CD4-positive, alpha-beta T cell treated with Interleukin-21 for 1 hour (primary cell): ENCODE results near the gene LPP.
"Not testable (repeated sequence)": the region's sequence is repeated elsewhere in the genome, so short reads cannot be mapped to it uniquely, and the experiment has no call there.

Experiments used
- DNase-seq: peaks from one replicate; pipeline ENCODE4 v3.0.0-alpha.2; 2020

LPP gene

DNA sequence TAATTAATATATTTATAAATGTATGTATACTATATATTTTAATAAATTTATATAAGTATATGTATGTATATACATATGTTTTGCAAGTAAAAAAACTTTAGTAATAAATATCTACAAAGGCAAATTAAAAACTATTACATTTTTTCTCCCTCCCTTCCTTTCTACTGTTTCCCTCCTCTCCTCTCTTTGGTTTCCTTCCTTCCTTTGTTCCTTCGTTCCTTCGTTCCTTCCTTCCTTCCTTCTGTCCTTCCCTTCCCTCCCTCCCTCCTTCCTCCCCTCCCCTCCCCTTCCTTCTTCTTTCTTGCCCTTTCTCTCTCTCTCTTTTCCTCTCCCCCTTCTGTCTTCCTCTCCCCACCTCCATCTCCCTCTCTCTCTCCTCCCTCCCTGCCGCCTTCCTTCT lies 423.6 kb downstream of the LPP start:
- no peak for DNase-seq

DNA sequence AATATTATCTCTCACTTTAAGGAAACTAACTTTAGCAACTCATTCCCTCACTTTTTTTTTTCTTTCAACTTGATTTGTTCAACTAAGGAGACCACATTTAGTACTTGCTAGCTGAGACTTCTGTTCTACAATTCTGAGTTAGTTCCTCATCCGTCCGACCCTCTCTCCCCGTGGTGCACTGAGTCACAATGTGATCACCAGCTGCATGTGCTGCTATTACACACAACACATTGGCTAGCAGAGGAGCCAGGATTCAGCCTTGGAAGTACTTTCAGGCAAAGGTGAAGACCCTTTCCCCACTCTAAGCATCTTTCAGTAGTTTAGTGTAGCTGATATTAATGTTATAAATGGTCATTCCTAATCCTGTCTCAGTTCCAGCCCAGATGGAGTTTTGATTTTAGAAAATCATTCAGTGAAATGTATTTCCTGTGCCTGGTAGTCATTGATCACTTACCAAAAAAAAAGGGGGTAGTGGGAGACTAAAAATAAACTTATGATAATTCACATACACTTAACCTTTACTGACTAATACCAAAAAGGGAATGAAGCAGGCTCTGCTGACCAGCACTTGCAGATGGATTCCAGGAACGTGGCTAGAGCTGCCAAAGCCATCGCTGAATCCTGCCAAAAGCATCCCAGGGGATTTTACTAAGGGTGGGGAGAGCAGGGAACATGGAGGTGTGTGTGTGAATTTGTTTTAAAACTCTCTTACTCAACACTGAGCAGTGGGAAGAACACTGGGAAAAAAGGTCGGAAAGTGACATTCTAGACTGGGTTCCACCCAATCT lies 424.8 kb downstream of the LPP start:
- DNase-seq = no peak

DNA sequence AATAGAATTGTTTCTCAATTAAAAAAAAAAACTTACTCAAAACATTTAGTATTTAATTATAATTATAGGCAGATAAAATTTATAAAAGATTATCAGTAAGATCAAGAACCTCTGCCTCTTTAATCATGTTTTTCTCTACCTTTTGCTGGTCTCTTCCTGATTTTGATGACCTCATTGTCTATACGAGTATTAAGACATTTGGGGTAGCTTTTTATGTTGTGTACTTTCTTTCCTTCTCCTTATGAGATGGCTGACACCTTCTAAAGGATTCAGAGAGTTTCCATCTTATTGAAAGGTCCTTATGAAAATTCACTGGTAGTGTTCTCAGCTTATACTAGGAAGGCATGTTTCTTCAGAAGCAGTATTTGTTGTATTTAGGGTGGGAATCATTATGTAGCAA lies 426.3 kb downstream of the LPP start:
- DNase-seq = no peak

DNA sequence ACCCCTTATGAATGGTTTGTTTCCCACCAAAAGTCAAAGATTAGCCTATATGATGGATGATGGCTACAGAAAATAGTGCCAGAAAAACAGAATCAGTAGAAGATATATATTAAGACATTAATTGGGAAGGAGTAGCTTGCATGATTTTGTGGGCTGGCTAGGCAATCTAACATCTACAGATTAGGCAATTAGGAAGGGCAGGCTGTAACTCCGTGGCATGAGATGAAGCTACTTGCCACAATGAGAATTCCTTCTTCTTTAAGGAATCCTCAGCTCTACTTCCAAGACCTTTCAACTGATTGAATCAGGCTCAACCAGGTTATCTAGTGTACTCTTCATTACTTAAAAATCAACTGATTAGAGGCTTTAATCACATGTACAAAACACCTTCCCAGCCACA lies 426.7 kb downstream of the LPP start:
- DNase-seq = no peak

DNA sequence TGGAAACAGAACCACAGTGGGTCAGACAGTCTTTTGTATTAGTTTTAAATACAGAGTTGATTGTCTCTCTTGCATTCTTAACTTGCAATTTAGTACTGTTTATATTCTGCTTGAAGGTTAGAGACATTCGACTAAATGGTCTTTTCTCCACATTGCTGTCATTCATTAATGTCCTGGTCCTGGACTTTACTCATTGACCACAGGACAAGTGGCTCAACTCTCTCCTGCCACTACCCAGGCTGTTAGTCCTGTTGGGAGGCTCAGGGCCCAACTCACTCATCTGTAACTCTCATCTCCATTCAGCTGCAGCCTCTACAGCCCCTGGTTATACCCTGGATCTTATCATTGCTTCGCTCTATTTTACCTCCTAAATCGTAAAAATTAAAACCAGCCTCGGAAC lies 427.4 kb downstream of the LPP start:
- DNase-seq = no peak

DNA sequence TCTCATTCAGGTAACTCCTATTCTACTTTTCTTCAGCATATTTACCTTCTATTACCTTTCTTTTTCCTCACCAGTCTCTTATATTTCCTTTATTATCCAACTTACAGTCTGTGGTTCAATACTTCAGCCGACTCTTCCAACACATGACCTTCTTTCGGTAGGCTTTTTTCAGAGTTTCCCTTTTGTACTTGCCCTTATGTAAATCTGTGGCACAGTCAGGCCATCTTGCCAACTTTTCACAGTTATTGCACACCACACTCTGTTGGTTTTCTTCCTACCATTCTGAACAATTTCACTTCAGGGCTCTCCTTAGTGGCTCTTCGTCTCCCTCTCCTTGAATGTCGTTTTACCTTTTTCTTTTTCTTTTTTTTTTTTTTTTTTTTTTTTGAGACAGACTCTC lies 427.8 kb downstream of the LPP start:
- DNase-seq = no peak

DNA sequence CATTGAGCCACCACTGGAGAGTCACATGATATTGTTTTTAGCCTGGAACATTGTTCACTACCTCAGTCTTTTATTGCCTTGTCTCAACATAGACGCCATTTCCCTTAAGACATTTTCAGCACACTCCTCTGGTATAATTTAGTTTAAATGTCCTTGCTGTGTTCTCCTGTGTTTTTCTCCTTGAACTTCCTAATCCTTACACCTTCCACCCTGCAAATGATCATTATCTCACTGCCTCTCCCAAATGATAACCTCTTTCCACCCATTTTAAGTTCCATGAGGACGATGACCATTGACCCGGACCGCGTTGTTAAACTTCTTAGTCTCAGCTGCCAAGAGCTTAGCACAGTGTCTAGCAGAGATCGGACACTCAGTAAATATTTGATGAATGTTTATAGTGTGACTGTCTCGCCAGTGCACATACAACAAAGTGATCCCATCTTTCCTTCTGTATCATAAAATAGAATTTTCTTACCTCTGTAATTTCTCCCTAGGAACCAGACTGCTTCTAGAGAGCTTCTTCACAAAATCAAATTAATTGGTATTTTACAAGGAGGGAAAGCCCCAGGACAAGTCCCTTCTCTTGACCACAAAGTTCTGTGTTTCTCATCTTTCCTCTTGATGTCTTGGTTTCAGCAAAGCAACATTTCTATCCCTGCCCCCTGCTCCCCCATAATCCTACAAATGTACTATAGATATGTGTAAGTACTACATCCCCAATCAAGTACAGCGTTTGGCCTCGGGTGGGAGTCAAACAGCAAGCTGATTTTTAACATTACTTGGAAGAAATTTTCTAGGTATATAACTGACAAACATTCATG lies 429.6 kb downstream of the LPP start:
- no peak for DNase-seq

DNA sequence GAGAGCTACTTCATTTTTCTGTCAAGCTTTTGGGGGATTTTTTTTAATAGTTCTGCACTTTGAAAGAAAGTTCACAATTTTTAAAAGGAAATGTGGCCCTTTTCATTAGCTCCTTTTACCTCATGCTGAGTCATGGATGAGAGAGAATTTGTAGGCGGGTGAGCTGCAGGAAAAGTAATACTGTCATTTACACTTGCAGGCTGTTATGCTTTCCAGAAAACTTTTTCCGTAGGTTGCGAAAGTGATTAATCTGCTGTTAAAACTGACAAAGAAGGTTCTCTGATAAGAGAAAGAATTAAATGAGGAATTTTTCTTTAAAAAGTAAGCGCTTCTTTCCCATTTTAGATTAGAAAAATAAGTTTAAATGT lies 430.2 kb downstream of the LPP start:
- no peak for DNase-seq

DNA sequence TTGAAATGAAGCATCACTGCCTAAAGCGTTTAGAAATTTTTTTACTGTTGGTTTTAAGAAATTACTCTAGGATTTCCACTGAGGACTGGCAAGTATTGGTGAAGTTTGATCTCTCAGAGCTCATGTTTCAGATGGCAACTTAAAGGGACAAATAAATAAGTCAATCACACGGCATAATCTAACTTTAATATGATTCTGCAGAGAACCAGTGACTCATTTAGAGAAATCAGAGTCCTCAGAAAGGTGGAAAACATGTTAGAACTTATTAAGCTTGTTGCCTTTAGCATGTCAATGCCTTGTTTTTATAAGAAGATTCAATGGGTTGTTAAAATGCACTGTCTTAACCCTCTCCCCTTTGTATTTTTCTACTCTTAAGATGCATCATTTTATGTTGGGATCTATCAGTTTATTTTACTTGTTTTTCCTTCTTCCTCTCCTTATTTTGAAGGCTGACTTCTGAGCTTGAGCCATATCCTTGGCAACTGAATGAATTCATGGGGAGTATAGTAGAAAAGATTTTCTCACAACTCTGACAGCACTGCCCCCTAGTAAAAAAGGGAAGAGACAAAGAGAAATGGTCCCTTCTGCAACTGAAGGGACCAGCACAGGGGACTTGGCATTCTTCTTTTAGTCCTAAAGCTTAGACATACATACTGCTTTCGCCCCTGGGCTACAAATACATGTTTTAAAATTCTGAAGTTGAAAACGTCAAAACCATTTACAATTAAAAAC lies 431.2 kb downstream of the LPP start:
- DNase-seq = no peak

DNA sequence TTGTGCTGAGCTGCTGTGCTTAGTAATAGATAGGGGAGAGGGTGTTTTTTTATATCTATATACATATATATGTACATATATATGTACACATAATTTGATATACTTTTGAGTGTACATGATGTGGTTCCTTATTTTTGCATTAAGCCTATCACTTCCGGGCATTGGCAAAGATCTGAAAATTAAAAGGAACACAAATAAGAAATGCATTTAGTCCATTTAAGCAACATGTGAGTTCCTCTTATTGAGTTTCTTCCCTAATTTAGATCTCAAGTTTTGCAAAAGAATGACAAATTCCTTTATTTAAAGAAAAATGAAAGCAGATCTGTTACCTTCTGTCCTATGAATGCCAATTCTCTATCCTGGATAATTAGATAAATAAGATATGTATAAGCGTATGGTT lies 435.1 kb downstream of the LPP start:
- DNase-seq = no peak

DNA sequence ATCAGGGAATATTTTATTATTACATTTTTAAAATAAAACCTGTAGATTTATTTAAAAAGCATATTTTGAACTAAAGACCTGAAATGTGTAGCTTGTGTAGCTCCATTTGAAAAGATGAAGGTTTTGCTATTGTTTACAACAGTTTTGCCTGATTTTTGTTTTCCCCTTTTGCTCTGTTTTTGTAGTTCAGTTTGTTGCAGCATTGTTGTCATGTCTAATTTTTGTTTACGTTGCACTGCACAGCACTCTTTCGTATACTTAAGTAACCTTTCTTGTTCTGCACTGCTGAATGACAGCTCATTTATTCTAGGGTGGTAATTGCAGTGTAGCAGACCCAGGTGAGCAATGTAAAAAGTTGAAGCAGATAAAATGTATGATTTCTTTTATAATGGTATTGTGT lies 435.8 kb downstream of the LPP start:
- no peak for DNase-seq

DNA sequence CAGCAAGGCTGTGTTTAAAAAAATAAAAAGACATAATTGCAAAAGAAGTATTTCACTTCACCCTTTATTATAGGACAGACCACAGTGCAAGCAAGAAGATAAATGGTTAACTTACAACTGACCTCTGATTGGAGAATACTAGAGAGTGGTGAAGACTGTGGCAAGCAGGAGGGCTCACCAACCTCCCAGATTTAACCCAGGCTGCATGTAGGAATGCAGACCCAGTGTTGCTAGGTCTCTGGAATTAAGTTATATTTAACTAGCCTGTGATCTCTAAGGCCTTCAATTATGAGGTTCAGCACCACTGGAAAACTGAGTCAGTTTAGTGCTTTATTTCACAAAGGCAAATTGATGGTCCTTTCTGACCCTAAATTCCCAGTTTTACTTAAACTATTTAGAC lies 436.6 kb downstream of the LPP start:
- DNase-seq = no peak

DNA sequence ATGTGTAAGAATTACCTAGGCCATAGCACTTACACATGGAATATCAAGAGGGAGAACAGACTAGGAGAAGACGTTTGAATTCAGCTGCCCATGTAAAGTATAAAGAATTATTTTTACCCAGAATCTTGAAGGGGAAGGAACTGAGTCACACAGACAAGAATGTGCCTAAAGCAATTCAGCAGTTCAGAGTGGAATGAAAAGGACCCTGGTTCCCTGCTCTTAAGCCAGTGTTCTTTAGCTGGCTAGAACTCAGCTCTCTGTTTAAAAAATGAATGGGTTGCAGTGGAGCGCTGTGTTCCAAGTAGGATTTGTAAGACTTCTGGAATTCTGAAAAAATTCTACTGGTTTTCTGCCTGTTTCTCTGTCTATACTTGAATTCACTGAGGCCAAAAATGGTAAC lies 440.2 kb downstream of the LPP start:
- no peak for DNase-seq

DNA sequence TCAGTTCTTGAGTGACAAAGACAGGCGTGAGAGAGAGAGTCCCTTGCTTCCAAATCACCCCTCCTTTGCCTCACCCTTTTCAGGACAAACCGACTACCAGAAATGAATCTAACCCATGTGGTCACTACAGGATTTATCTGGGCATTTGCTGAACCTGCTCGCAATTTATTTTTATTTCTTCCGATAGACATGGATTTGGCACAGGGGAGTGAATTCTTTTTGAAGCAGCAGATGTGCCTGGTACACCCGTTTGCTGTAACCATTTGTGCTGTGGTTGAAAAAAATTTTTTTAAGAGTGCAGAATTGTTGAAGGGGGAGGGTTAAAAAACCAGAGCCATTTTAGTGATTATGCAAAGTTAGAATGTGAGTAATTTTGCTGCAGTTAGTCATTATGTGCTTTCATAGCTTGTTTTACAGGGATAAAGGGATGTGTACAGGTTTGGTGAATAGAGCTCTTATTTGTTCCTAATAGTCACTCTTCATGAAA lies 442.0 kb downstream of the LPP start:
- DNase-seq = no peak

DNA sequence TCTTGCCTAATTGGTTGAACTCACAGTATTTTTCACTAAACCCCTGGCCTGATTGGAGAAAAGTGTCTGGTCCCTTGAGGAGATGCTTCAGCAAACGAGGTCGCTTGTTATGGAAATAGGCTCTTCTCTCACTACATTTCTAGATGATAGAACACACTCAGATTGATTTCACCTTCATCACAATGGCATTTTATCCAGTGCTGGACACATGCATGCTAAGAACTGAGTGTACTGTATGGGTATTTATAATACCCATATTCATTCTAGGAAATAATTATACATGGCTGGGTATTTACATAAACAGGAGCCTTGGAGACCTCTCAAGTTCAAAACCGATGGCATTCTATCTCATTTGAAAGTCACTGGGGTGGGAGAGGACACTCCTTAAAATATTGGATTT lies 444.9 kb downstream of the LPP start:
- no peak for DNase-seq

DNA sequence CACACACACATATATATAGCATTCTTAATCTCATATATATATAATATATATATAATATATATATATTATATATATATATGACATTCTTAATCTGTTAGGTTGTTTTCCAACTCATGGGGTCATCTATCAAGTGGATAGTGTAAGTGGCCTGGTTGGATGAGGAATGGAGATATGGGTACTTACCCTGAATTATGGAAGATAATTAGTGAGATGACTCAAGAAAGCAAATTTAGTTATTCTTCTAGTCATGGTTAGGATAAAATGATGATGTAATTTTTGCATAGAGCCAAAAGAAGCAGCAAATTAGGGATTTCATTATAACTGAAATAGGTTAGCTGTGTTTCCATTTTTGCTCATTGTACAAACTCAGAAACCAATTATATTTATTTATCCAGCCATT lies 448.2 kb downstream of the LPP start:
- no peak for DNase-seq

DNA sequence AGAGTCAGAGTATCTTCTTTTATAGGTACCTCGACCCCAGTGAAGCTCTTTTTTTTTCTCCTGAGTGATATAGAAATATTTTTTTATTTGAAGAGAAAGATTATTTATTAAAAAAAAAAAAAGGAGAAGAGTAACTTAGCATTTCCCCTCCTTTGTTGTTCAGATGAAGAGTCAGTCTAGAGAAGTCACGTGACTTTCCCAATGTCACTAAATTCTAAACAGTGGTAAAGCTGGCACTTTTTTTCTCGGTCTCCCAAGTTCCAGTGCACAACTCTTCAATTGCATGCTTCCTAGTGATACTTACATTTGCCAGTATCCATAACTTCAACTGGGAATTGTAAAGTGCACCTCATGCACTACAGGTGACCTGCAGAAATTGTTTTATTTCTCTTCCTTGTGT lies 448.7 kb downstream of the LPP start:
- DNase-seq = no peak

DNA sequence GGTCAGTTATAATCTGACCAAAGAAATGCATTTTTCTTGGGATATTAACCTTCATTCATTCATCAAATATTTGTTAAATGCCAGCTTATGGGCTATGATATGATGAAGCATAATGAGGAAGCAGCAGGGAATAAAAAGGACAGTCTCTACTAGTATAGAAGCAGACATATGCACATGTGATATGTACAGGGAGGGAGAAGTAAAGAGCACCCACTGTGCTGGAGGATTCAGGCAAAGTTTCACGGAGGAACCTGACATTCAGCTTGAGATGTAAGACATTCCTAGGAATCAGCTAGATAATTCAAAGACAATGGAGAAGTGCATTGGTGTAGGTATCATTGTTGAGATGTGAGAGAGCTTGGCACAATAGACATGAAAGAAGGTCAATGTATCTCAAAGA lies 450.7 kb downstream of the LPP start:
- no peak for DNase-seq

DNA sequence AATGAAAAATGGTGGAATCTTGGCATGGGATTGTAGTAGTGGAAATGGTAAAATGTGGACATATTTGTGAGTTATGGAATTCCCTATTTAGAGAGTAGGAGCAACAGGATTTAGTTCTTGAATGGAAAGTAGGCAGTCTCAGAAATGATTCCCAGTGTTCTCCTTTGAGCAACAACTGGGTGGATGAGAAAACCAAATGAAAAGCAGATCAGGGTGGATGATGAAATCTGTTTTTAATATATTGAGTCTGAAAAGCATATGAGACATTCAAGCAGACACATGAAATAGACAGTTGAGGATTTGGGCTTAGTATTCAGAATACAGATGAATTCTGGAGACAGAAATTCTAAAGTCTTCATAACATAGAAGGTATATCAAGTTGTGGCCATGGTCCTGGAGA lies 451.3 kb downstream of the LPP start:
- DNase-seq = no peak

DNA sequence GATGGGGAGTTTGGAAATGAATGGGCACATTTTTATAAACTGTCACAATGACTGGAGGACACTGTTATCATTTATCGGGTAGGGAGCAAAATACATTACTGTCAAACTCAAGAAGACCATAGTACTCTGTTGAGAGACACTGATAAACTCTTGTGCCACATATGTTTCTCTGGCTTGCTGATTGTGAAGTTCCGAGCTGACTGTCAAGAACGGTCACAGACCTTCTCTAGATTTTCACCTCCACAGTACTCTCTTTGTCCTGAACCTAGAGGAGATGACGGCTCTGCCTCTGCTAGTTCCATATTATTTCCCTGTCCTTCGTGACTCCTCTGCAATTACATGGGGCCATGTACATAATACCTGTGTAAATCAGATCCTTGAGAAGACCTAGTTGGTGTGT lies 451.9 kb downstream of the LPP start:
- DNase-seq = no peak

DNA sequence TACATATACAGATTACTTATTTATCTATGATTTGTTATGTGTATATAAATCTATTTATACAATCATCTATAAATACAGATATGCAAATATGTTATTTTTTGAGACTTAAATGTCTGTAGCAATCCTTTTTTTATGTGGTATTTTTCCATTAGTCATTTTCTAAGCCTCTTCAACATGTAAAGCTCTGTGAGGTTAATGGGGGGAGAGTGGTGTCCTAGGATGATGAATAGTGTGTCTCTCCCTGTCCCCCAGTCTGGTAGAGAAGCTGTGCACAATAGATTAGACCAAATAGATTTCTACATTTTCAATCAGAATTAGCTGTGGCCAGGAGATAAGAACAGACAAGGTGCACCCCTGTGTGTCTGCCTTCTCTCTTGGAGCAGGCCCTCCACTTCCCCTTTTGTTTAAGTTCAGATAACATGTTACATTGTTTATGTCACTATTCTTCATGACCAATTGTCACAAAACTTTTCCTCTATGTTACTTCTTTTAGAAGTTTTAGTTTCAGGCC lies 453.9 kb downstream of the LPP start:
- no peak for DNase-seq

DNA sequence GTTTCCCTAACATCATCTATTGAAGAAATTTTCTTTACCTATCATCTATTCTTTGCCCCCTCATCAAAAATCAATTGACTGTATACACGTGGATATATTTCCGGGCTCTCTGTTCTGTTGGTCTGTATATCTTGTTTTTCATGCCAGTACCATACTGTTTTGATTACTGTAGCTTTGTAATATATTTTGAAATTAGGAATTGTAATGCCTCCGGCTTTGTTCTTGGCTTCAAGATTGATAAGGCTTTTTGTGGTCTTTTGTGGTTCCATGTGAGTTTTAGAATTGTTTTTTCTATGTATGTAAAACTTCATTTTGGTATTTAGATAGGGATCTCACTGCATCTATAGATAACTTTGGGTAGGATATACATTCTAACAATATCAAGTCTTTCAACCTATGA lies 454.4 kb downstream of the LPP start:
- DNase-seq = no peak

DNA sequence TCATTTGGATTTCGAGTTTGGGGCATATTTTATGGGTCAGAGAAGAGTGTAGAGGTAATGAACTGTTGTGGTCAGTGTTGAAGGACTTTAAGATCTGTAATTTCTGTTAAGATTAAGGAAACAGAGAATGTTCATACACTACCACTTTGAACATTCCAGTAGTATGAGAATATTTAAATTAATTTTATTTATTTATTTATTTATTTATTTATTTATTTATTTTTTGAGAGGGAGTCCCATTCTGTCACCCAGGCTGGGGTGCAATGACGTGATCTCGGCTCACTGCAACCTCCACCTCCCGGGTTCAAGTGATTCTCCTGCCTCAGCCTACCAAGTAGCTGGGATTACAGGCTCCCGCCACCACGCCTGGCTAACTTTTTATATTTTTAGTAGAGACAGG lies 459.8 kb downstream of the LPP start:
- DNase-seq = not testable (repeated sequence)

DNA sequence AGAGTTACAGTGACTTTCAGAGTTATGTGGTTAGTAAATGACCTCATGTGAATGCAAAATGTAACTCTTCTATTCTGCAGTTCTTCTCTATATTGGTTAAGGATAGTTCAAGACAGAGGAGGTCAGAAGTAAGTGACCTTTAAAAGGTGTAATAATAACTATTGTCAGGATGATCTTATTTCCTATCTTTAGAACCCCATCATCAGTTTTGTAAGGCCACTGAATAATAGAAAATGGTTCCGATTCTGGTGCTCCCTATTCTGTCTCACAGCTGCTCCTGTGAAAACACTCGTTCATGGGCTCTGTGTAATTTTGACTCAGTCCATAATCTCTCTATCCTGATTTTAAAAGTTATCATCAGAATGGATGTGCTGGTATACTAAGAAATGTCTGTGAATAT lies 463.3 kb downstream of the LPP start:
- DNase-seq = no peak
